Measurements from ENCODE around the gene SORCS3. TPM values are rescaled to one million over a fixed set of nuclear protein-coding genes. Genes with fewer than 3 reads are reported as not detected.

Gene SORCS3
- total RNA-seq, 1 experiment from 2014 or later, result not detected

DNA sequence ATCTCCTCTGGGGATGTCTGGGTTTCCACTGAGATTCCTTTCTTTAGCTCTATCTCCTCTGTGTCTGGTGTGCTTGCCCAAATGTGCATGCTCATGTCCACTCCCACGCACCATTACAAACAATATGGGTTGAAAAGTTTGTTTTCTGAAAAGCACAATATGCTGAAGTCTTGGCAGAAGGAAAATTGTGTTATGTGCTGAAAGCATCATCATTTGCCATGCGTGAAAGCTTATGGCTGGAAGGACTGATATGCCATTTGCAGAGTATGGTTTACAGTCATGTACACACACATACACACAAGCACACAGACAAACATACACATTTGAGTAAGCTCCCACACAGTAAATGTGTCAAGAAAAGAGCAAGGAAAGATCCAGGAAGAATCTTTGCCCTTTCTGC is 231.6 kb downstream of the SORCS3 start:
- Histone ChIP-seq H3K9me3 (ENCODE audit: control insufficient read depth, insufficient read depth, low read depth, low read length) (no peaks in the 10 kb centered on the region), H3K4me3 (ENCODE audit: low read depth in 2 of 2, low read length in 2 of 2) (no peak overlapping the region), H3K27ac (ENCODE audit: low read length) (no peak overlapping the region), H3K36me3 (ENCODE audit: control insufficient read depth, insufficient read depth, low read length) (no peaks in the 10 kb centered on the region), H3K4me1 (ENCODE audit: control insufficient read depth, insufficient read depth, low read length) (no peaks in the 10 kb centered on the region), H3K27me3 (ENCODE audit: control insufficient read depth, insufficient read depth, low read length) (no peaks in the 10 kb centered on the region)
- POLR2A ChIA-PET, result no interaction called here
- no peak for DNase-seq (ENCODE audit: low read depth, low spot score)
- no peak for TF ChIP-seq REST (IDR thresholded peaks at IDR 0.05; ENCODE audit: insufficient read depth in 1 of 2, low read depth in 2 of 2, low read length in 1 of 2)
- TF ChIP-seq POLR2AphosphoS5 (IDR thresholded peaks at IDR 0.05; ENCODE audit: low read depth, low read length), result no peak
- intact Hi-C loops (cut with micrococcal nuclease; ENCODE audit: unreplicated experiment), result no loop called here
- ATAC-seq, result no peak
- in situ Hi-C loops (cut with HindIII; ENCODE audit: low pct_unique_long_range_greater_than_20kb, low sequenced_read_pairs), result no loop called here
- BruUV-seq (replicated peaks), result no TSS peak
- CTCF ChIA-PET, result no interaction called here

GRCh38 chr10:104873161-104873560 is 232.1 kb downstream of the SORCS3 start:
- TF ChIP-seq SIN3A (IDR thresholded peaks at IDR 0.05; ENCODE audit: borderline replicate concordance, insufficient read depth, low read depth, low read length) (no peak), POLR2AphosphoS5 (IDR thresholded peaks at IDR 0.05; ENCODE audit: low read depth, low read length) (no peak), REST (IDR thresholded peaks at IDR 0.05; ENCODE audit: insufficient read depth in 1 of 2, low read depth in 2 of 2, low read length in 1 of 2) (no peak), TCF7L2 (IDR thresholded peaks at IDR 0.05; ENCODE audit: low read depth, low read length) (no peak)
- TF ChIP-seq, protein P1, sequence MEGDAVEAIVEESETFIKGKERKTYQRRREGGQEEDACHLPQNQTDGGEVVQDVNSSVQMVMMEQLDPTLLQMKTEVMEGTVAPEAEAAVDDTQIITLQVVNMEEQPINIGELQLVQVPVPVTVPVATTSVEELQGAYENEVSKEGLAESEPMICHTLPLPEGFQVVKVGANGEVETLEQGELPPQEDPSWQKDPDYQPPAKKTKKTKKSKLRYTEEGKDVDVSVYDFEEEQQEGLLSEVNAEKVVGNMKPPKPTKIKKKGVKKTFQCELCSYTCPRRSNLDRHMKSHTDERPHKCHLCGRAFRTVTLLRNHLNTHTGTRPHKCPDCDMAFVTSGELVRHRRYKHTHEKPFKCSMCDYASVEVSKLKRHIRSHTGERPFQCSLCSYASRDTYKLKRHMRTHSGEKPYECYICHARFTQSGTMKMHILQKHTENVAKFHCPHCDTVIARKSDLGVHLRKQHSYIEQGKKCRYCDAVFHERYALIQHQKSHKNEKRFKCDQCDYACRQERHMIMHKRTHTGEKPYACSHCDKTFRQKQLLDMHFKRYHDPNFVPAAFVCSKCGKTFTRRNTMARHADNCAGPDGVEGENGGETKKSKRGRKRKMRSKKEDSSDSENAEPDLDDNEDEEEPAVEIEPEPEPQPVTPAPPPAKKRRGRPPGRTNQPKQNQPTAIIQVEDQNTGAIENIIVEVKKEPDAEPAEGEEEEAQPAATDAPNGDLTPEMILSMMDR (IDR thresholded peaks at IDR 0.05), result no peak
- POLR2A ChIA-PET, result no interaction called here
- CTCF ChIA-PET, result no interaction called here
- Histone ChIP-seq H3K27ac (ENCODE audit: low read length) (no peak overlapping the region), H3K4me3 (ENCODE audit: low read depth in 2 of 2, low read length in 2 of 2) (no peak overlapping the region), H3K4me1 (ENCODE audit: control insufficient read depth, insufficient read depth, low read length) (no peaks in the 10 kb centered on the region), H3K27me3 (ENCODE audit: control insufficient read depth, insufficient read depth, low read length) (no peaks in the 10 kb centered on the region), H3K36me3 (ENCODE audit: control insufficient read depth, insufficient read depth, low read length) (no peaks in the 10 kb centered on the region), H3K9me3 (ENCODE audit: control insufficient read depth, insufficient read depth, low read depth, low read length) (no peaks in the 10 kb centered on the region)
- DNase-seq (ENCODE audit: low read depth, low spot score), result no peak
- in situ Hi-C loops (cut with HindIII; ENCODE audit: low pct_unique_long_range_greater_than_20kb, low sequenced_read_pairs), result no loop called here
- BruUV-seq (replicated peaks), result no TSS peak
- intact Hi-C loops (cut with micrococcal nuclease; ENCODE audit: unreplicated experiment), result no loop called here
- no peak for ATAC-seq
